H1 (cell line): ENCODE measurements around the gene TMEM198.

Experiments used
- BACH1 ChIP-seq: IDR thresholded peaks from 2 replicates; pipeline ENCODE4 v1.6.1; 2012; ENCODE audit warnings: low read length, improper control_type of control experiment
- CTCF ChIP-seq, 3 experiments: IDR thresholded peaks; 1 replicate in 2 of 3; 2 replicates in 1 of 3; pipeline versions ENCODE4 v1.5.1 to v1.6.1; 2011; ENCODE audit warnings: low read length in 3 of 3, mild to moderate bottlenecking in 3 of 3, inconsistent platforms in 2 of 3, low read depth in 1 of 3, moderate library complexity in 1 of 3; ENCODE audit not compliant: insufficient read depth in 1 of 3; ENCODE audit errors: control extremely low read depth in 1 of 3
- POLR2A ChIP-seq, 2 experiments: IDR thresholded peaks; 1 replicate in 1 of 2; 2 replicates in 1 of 2; pipeline ENCODE4 v1.6.1; 2011; ENCODE audit warnings: low read depth in 2 of 2, low read length in 2 of 2, mild to moderate bottlenecking in 2 of 2; ENCODE audit errors: control extremely low read depth in 1 of 2
- POLR2AphosphoS5 ChIP-seq: IDR thresholded peaks from 2 replicates; pipeline ENCODE4 v1.6.1; 2011; ENCODE audit warnings: low read depth, low read length

- TF ChIP-seq BACH1 (no peak), CTCF (IDR thresholded peaks at IDR 0.05; ENCODE audit: control extremely low read depth in 1 of 3, insufficient read depth in 1 of 3, low read depth in 1 of 3, low read length in 3 of 3) (no peak), POLR2A (IDR thresholded peaks at IDR 0.05; ENCODE audit: control extremely low read depth in 1 of 2, low read depth in 2 of 2, low read length in 2 of 2) (no peak), POLR2AphosphoS5 (no peak)
These were observed 16.8 kb upstream of the TMEM198 start for GRCh38 chr2:219527076-219527394.
